T47D (cell line): Measurements from ENCODE around the gene JCAD.

Experiments
- DNase-seq, 2 experiments: peaks; one replicate each; pipeline versions ENCODE4 v3.0.0 to v3.0.0-alpha.2; 2011 to 2012; ENCODE audit warnings: low read depth in 1 of 2, low spot score in 1 of 2
- JUND ChIP-seq: IDR thresholded peaks from 2 replicates; pipeline ENCODE4 v1.6.1; 2012; ENCODE audit warnings: low read depth
- in situ Hi-C: cut with HindIII; loops from 2 replicates; pipeline ENCODE4 v1.10.0; 2016; ENCODE audit warnings: low sequenced_read_pairs, low pct_unique_long_range_greater_than_20kb

JCAD gene

GRCh38 chr10:30039567-30039966 lies 19.8 kb downstream of the JCAD start:
- in situ Hi-C loops = no loop called here
- no peak for TF ChIP-seq JUND
- DNase-seq = no peak

- TF ChIP-seq JUND = no peak
- DNase-seq = no peak
- in situ Hi-C loops = no loop called here
Measured at GRCh38 chr10:30038781-30039536, 20.4 kb downstream of the JCAD start.

GRCh38 chr10:30037620-30038336 lies 21.6 kb downstream of the JCAD start:
- no peak for TF ChIP-seq JUND
- DNase-seq = no peak
- in situ Hi-C loops = no loop called here

GRCh38 chr10:30036811-30037210 lies 22.6 kb downstream of the JCAD start:
- in situ Hi-C loops = no loop called here
- DNase-seq = no peak
- TF ChIP-seq JUND = no peak

- TF ChIP-seq JUND = no peak
- DNase-seq = no peak
- in situ Hi-C loops = no loop called here
Measured at GRCh38 chr10:30036341-30036740, 23.0 kb downstream of the JCAD start.

- in situ Hi-C loops = no loop called here
- DNase-seq = no peak
- TF ChIP-seq JUND = no peak
Measured at GRCh38 chr10:30034433-30035137, 24.8 kb downstream of the JCAD start.

- DNase-seq = no peak
- in situ Hi-C loops = no loop called here
- no peak for TF ChIP-seq JUND
Measured at GRCh38 chr10:30032125-30032524, 27.3 kb downstream of the JCAD start.

GRCh38 chr10:30029872-30030256 lies 29.5 kb downstream of the JCAD start:
- no peak for DNase-seq
- in situ Hi-C loops = no loop called here
- no peak for TF ChIP-seq JUND

GRCh38 chr10:30029164-30029871 lies 30.1 kb downstream of the JCAD start:
- no peak for TF ChIP-seq JUND
- in situ Hi-C loops = no loop called here
- DNase-seq = no peak

- no peak for TF ChIP-seq JUND
- in situ Hi-C loops = no loop called here
Measured at GRCh38 chr10:30028738-30029030, 30.7 kb downstream of the JCAD start.

GRCh38 chr10:30028006-30028737 lies 31.2 kb downstream of the JCAD start:
- in situ Hi-C loops = no loop called here
- DNase-seq = no peak
- TF ChIP-seq JUND = no peak

More at GRCh38 chr10:30028738-30029030, 30.7 kb downstream of the JCAD start:
- DNase-seq = no peak

- DNase-seq = peak; percentile 69 to 90
- no peak for TF ChIP-seq JUND
- in situ Hi-C loops = no loop called here
Measured at GRCh38 chr10:30027057-30028005, 32.1 kb downstream of the JCAD start.
